K562 (cell line): ENCODE results near the gene ITGA11. TPM values are rescaled to one million over a fixed set of nuclear protein-coding genes. Genes with fewer than 3 reads are reported as not detected.

Source experiments
- ATAC-seq: fragments of 200-7000 bp; cut with Tn5 transposase; 3 replicates; pipeline ENCODE4 v1.9.1; 2020; ENCODE audit warnings: moderate library complexity
- BruUV-seq: library from RNA; stranded (reverse); fragments of 400-500 nt; replicated peaks from 2 replicates; lab custom pipeline; 2021; lab: Mats Ljungman, UMichigan
- CTCF ChIA-PET: fragments of 300-600 bp; formaldehyde crosslinking; extraction: SDS; loops from one replicate; lab custom pipeline; 2021; ENCODE audit warnings: low intra/inter-chr PET ratio; lab: Yijun Ruan, JAX
- POLR2A ChIA-PET: fragments of 300-600, 350-650 bp; sonication (Branson Sonifier 250); formaldehyde crosslinking; extraction: SDS; loops from one replicate; lab custom pipeline; 2021; ENCODE audit warnings: antibody characterized with exemption, inconsistent platforms; lab: Yijun Ruan, JAX
- DNase-seq, 4 experiments: peaks; one replicate each; pipeline versions ENCODE4 v3.0.0 to v3.0.0-alpha.2; 2011 to 2018; ENCODE audit warnings: low spot score in 3 of 4, mixed read lengths in 3 of 4; ENCODE audit errors: extremely low read depth in 1 of 4
- FAIRE-seq: peaks from 2 replicates; lab custom pipeline; 2011; peaks lifted over from hg19 to GRCh38; lab: Jason Lieb, UNC
- H2AFZ ChIP-seq: 2 replicates; pipeline ENCODE4 v1.6.0; 2011; ENCODE audit warnings: low read depth, low read length, control low read depth, inconsistent platforms
- H3K27ac ChIP-seq: fragments of 200-600 bp; 3 replicates; pipeline ENCODE4 v1.8.0; 2011; ENCODE audit warnings: low read depth, mild to moderate bottlenecking, control low read depth, inconsistent platforms, low read length, moderate library complexity, mixed read lengths; ENCODE audit errors: extremely low read depth
- H3K27me3 ChIP-seq, 2 experiments: fragments of 300-600 bp in 1 of 2; 2 replicates in 1 of 2; 3 replicates in 1 of 2; pipeline versions ENCODE4 v1.6.0 to v1.8.0; 2011; ENCODE audit warnings: inconsistent platforms in 2 of 2, low read length in 2 of 2, mild to moderate bottlenecking in 1 of 2, mixed read lengths in 1 of 2, moderate library complexity in 1 of 2; ENCODE audit not compliant: control insufficient read depth in 2 of 2, insufficient read depth in 2 of 2
- H3K36me3 ChIP-seq: fragments of 300-600 bp; 3 replicates; pipeline ENCODE4 v1.8.0; 2011; ENCODE audit warnings: mild to moderate bottlenecking, low read length, inconsistent platforms; ENCODE audit not compliant: control insufficient read depth, insufficient read depth
- H3K4me1 ChIP-seq, 2 experiments: fragments of 200-600 bp in 1 of 2; replicated peaks in 1 of 2; 2 replicates in 1 of 2; 3 replicates in 1 of 2; pipeline versions ENCODE4 v1.5.1 to v1.8.0; 2011; ENCODE audit warnings: inconsistent platforms in 2 of 2, low read length in 2 of 2, mild to moderate bottlenecking in 1 of 2, mixed read lengths in 1 of 2, moderate library complexity in 1 of 2; ENCODE audit not compliant: control insufficient read depth in 2 of 2, insufficient read depth in 2 of 2
- H3K4me2 ChIP-seq: 2 replicates; pipeline ENCODE4 v1.6.1; 2011; ENCODE audit warnings: low read length, control low read depth, inconsistent platforms, mixed read lengths; ENCODE audit not compliant: insufficient read depth
- H3K4me3 ChIP-seq: fragments of 200-600 bp; sonication (generic), shearing (Covaris generic); 2 replicates; pipeline ENCODE4 v1.5.1; 2016; ENCODE audit warnings: control low read depth, inconsistent platforms
- H3K79me2 ChIP-seq: fragments of 200-600 bp; 3 replicates; pipeline ENCODE4 v1.8.0; 2011; ENCODE audit warnings: low read length, inconsistent platforms; ENCODE audit not compliant: control insufficient read depth, insufficient read depth
- H3K9ac ChIP-seq, 2 experiments: 2 replicates each; pipeline versions ENCODE4 v1.6.0 to v1.6.1; 2011; ENCODE audit warnings: low read depth in 2 of 2, low read length in 2 of 2, control low read depth in 1 of 2, inconsistent platforms in 1 of 2, mild to moderate bottlenecking in 1 of 2, mixed read lengths in 1 of 2; ENCODE audit not compliant: insufficient read depth in 1 of 2
- H3K9me1 ChIP-seq: one replicate; pipeline ENCODE4 v1.6.0; 2011; ENCODE audit warnings: inconsistent platforms, mild to moderate bottlenecking, low read length, moderate library complexity; ENCODE audit not compliant: control insufficient read depth, insufficient read depth
- H3K9me3 ChIP-seq: replicated peaks from 2 replicates; pipeline ENCODE4 v1.5.1; 2011; ENCODE audit warnings: low read depth, low read length, inconsistent platforms; ENCODE audit not compliant: control insufficient read depth, insufficient read depth
- H4K20me1 ChIP-seq: replicated peaks from 2 replicates; pipeline ENCODE4 v1.6.1; 2011; ENCODE audit warnings: low read length, inconsistent platforms, mixed read lengths; ENCODE audit not compliant: control insufficient read depth, insufficient read depth
- CHAMP1 ChIP-seq: fragments of 450-650 bp; IDR thresholded peaks from 2 replicates; pipeline ENCODE4 v1.6.1; 2016; ENCODE audit warnings: mild to moderate bottlenecking
- SMARCA5 ChIP-seq: fragments of 450-650 bp; IDR thresholded peaks from 2 replicates; pipeline ENCODE4 v1.6.1; 2016
- WGBS: fragments of 100-300 bp; shearing (Covaris generic); methylation state at CpG from one replicate; pipeline ENCODE4 v1.1.6; 2016; ENCODE audit warnings: low coverage, mixed read lengths; ENCODE audit not compliant: insufficient coverage; ENCODE audit errors: missing lambda C conversion rate; 5-methylcytosine and 5-hydroxymethylcytosine counted together
- in situ Hi-C: fragments of 300-500 bp; cut with MboI; formaldehyde crosslinking; loops from 4 replicates; pipeline ENCODE4 v1.15.0; 2018; ENCODE audit warnings: inconsistent platforms, mixed read lengths
- intact Hi-C: fragments of 100-400 bp; cut with micrococcal nuclease; formaldehyde crosslinking; loops from 2 replicates; pipeline ENCODE4 v1.14.2; 2022
- polyA plus RNA-seq, 8 experiments: library from polyadenylated mRNA; depleted of rRNA in 4 of 8; stranded (reverse) in 5 of 8; unstranded in 3 of 8; fragments of >200 nt; fragmentation: Nextera tagmentation in 2 of 8; fragmentation: Illumina TruSeq in 1 of 8; extraction: Ambion mirVana in 2 of 8; extraction: Trizol in 1 of 8; gene quantifications; 2 replicates each; pipeline versions ENCODE4 v1.2.1 to v1.2.3, GENCODE V29; 2011 to 2014; ENCODE audit warnings: inconsistent platforms in 1 of 8, missing spikeins in 1 of 8
- total RNA-seq, 7 experiments: library from RNA; depleted of rRNA in 6 of 7; stranded (reverse); fragments of >200 nt in 6 of 7; fragmentation: Illumina TruSeq in 2 of 7; extraction: Trizol in 2 of 7; gene quantifications; 2 replicates each; pipeline versions ENCODE4 v1.2.1 to v1.2.3, GENCODE V29; 2011 to 2021; ENCODE audit warnings: low replicate concordance in 1 of 7

Gene ITGA11
- total and polyA plus RNA-seq, 9 of the 15 experiments (the other 6 are each of a cell fraction or from before 2014, with no cell fraction given): 0.01 TPM; not detected in 8

DNA sequence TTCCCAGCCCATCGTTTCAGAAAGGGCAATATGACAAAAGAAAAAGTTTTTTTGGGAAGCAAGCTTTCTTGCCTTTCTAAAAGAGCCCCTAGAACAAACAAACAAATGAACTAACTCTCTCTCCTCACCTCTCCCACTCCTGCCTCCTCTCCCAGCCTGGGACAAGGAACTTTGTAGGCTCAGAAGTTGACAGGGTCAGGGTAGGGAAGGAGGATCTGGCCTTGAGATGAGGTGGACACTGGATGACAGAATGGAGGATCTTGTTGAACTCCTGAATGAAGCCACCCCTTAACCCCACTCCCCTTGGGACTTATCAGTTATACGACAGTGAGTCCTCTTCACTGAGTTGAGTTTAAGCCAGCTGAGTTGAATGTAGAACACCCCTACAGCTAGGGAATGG, 1.6 kb upstream of the ITGA11 start:
- H3K9ac ChIP-seq: no peak overlapping the region
- H4K20me1 ChIP-seq: no peaks in the 10 kb centered on the region
- no peak for FAIRE-seq
- no peak overlapping the region for H3K4me3 ChIP-seq
- H3K4me1 ChIP-seq: peaks cover 0 to 15% of the 10 kb centered on the region in 2 experiments; a peak in 2 of 5 replicates
- no peak for ATAC-seq
- H3K27me3 ChIP-seq: peaks cover 24 to 44% of the 10 kb centered on the region in 2 experiments
- DNase-seq: no peak
- ChIA-PET CTCF (no interaction called here), POLR2A (interaction anchor here (0.6 kb wide), 1 partner anchor 1133 kb away, joined by 4 read pairs; no protein-coding TSS in a partner anchor)
- in situ Hi-C loops: no loop called here
- no peaks in the 10 kb centered on the region for H3K9me1 ChIP-seq
- no peak overlapping the region for H2AFZ ChIP-seq
- 6% methylated on average over 2 of the region's 2 CpGs for WGBS
- no peak overlapping the region for H3K27ac ChIP-seq
- H3K9me3 ChIP-seq: no peaks in the 10 kb centered on the region
- no peak overlapping the region for H3K4me2 ChIP-seq
- H3K36me3 ChIP-seq: no peaks in the 10 kb centered on the region
- BruUV-seq: no TSS peak
- H3K79me2 ChIP-seq: no peaks in the 10 kb centered on the region
- intact Hi-C loops: no loop called here
- no peak for TF ChIP-seq CHAMP1
- TF ChIP-seq SMARCA5: no peak
